HepG2 (cell line): ENCODE results near the gene DHRS4L2. TPM values are rescaled to one million over a fixed set of nuclear protein-coding genes. Genes with fewer than 3 reads are reported as not detected.

Source experiments
- FOXC1 ChIP-seq: sonication (generic); formaldehyde crosslinking; IDR thresholded peaks from 2 replicates; pipeline ENCODE4 v1.8.0; 2022; ENCODE audit warnings: mild to moderate bottlenecking, missing genetic modification reagents, borderline replicate concordance
- HMGXB3 ChIP-seq: sonication (generic); formaldehyde crosslinking; IDR thresholded peaks from 2 replicates; pipeline ENCODE4 v1.4.0; 2020; ENCODE audit warnings: missing genetic modification reagents, borderline replicate concordance
- ZBTB37 ChIP-seq: sonication (generic); formaldehyde crosslinking; IDR thresholded peaks from 2 replicates; pipeline ENCODE4 v1.4.0; 2020; ENCODE audit warnings: mild to moderate bottlenecking, missing genetic modification reagents
- ZNF839 ChIP-seq: sonication (generic); formaldehyde crosslinking; IDR thresholded peaks from 2 replicates; pipeline ENCODE4 v1.4.0; 2020; ENCODE audit warnings: missing genetic modification reagents, mild to moderate bottlenecking, borderline replicate concordance
- polyA plus RNA-seq, 8 experiments: library from polyadenylated mRNA; depleted of rRNA in 3 of 8; stranded (reverse) in 7 of 8; unstranded in 1 of 8; fragments of >200 nt; fragmentation: Illumina TruSeq in 4 of 8; extraction: Trizol in 4 of 8; gene quantifications; 2 replicates each; pipeline versions ENCODE4 v1.2.1 to v1.2.3, GENCODE V29; 2011 to 2016; ENCODE audit warnings: low read depth in 4 of 8, missing spikeins in 1 of 8, mixed read lengths in 1 of 8; ENCODE audit not compliant: insufficient read depth in 1 of 8
- total RNA-seq, 5 experiments: library from RNA; depleted of rRNA; stranded (reverse); fragments of >200 nt; fragmentation: Illumina TruSeq; extraction: Trizol; gene quantifications; 2 replicates each; pipeline ENCODE4 v1.2.3, GENCODE V29; 2016; ENCODE audit warnings: low read depth in 1 of 5
- TF ChIP-seq, protein P1 (sequence below): sonication (generic); formaldehyde crosslinking; conservative IDR thresholded peaks from 2 replicates; pipeline ENCODE4 v1.8.1; 2023; ENCODE audit warnings: missing genetic modification reagents
- TF ChIP-seq, protein P2 (sequence below): sonication (generic); formaldehyde crosslinking; conservative IDR thresholded peaks from 2 replicates; pipeline ENCODE4 v1.4.0; 2020; ENCODE audit warnings: missing genetic modification reagents

Gene DHRS4L2
- total and polyA plus RNA-seq, 2 of the 13 experiments (the other 11 are each of a cell fraction or from before 2014, with no cell fraction given): 24.7 to 38.2 TPM

DNA sequence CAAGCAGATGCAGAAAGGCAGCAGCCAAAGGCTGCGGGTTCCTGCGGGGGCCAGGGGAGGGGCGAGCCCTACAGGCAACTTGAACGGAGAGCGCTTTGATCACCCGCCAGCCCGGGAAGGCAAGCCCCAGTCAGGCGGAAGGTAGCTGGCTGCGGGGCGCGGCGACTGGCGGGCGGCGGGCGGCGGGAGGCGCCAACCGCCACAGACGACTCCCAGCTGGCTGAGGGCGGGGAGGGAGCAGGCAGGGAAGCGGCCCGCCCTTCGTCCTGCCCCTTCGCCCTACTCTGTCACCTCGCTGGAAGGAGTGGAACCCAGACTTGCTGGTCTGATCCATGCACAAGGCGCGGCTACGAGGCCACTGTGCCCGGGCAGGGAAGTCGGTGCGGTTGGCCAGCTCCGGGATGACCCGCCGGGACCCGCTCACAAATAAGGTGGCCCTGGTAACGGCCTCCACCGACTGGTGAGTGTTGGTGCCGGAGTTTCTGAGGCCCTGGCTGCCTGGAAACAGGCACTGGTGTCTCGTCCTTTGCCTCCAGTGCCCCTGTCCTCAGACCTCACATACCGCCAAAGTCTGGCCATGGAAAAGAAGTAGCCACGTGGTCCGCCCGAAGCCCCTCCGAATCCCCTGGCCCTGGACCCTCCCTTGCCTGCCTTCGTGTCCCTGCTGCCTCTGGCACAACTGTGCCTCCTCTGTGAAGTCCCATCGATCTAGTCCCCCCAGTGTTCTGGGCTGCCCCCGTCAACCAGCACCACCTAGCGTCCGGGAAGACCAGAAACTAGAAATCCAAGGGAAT is 47.6 kb downstream of the DHRS4L2 start (continued):
- TF ChIP-seq FOXC1 (CRISPR knock-in tag): peak; percentile 73; the same call in 1 of the 2 replicates
- peak; percentile 82; the same call in 1 of the 2 replicates for TF ChIP-seq ZBTB37 (CRISPR knock-in tag)
- peak; percentile 62; the same call in 1 of the 2 replicates for TF ChIP-seq HMGXB3 (CRISPR knock-in tag)
- TF ChIP-seq, protein P1, sequence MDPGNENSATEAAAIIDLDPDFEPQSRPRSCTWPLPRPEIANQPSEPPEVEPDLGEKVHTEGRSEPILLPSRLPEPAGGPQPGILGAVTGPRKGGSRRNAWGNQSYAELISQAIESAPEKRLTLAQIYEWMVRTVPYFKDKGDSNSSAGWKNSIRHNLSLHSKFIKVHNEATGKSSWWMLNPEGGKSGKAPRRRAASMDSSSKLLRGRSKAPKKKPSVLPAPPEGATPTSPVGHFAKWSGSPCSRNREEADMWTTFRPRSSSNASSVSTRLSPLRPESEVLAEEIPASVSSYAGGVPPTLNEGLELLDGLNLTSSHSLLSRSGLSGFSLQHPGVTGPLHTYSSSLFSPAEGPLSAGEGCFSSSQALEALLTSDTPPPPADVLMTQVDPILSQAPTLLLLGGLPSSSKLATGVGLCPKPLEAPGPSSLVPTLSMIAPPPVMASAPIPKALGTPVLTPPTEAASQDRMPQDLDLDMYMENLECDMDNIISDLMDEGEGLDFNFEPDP (CRISPR knock-in tag): no peak
- 0 out of 2 replicates have a peak, but pooled peaks have one; percentile 88 for TF ChIP-seq ZNF839
- TF ChIP-seq, protein P2, sequence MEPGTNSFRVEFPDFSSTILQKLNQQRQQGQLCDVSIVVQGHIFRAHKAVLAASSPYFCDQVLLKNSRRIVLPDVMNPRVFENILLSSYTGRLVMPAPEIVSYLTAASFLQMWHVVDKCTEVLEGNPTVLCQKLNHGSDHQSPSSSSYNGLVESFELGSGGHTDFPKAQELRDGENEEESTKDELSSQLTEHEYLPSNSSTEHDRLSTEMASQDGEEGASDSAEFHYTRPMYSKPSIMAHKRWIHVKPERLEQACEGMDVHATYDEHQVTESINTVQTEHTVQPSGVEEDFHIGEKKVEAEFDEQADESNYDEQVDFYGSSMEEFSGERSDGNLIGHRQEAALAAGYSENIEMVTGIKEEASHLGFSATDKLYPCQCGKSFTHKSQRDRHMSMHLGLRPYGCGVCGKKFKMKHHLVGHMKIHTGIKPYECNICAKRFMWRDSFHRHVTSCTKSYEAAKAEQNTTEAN: peak; percentile 66
